IPS DF 19.7 (cell line): ENCODE data around the gene CEP112.
"Not testable (repeated sequence)": the region's sequence is repeated elsewhere in the genome, so short reads cannot be mapped to it uniquely, and the experiment has no call there.

Experiments
- DNase-seq: peaks from one replicate; pipeline ENCODE4 v3.0.0-alpha.2; 2013; ENCODE audit warnings: low read depth, low spot score

CEP112 gene

GRCh38 chr17:65690626-65691310 is 501.2 kb downstream of the CEP112 start:
- no peak for DNase-seq

- no peak for DNase-seq
Measured at GRCh38 chr17:65688307-65688706, 503.6 kb downstream of the CEP112 start.

- DNase-seq: no peak
Measured at GRCh38 chr17:65685110-65685509, 506.8 kb downstream of the CEP112 start.

GRCh38 chr17:65684631-65685030 is 507.3 kb downstream of the CEP112 start:
- DNase-seq: no peak

- DNase-seq: peak; percentile 40
Measured at GRCh38 chr17:65683428-65683827, 508.5 kb downstream of the CEP112 start.

- DNase-seq: not testable (repeated sequence)
Measured at GRCh38 chr17:65681763-65682162, 510.2 kb downstream of the CEP112 start.

GRCh38 chr17:65679165-65679845 is 512.6 kb downstream of the CEP112 start:
- no peak for DNase-seq

GRCh38 chr17:65678546-65678945 is 513.4 kb downstream of the CEP112 start:
- no peak for DNase-seq

GRCh38 chr17:65677932-65678331 is 514.0 kb downstream of the CEP112 start:
- no peak for DNase-seq

GRCh38 chr17:65674246-65675045 is 517.5 kb downstream of the CEP112 start:
- no peak for DNase-seq

- DNase-seq: no peak
Measured at GRCh38 chr17:65670667-65671371, 521.1 kb downstream of the CEP112 start.

GRCh38 chr17:65668211-65668610 is 523.7 kb downstream of the CEP112 start:
- DNase-seq: no peak

- DNase-seq: no peak
Measured at GRCh38 chr17:65667656-65668055, 524.3 kb downstream of the CEP112 start.

- no peak for DNase-seq
Measured at GRCh38 chr17:65666876-65667321, 525.0 kb downstream of the CEP112 start.

- DNase-seq: no peak
Measured at GRCh38 chr17:65665966-65666365, 526.0 kb downstream of the CEP112 start.

GRCh38 chr17:65664696-65665095 is 527.2 kb downstream of the CEP112 start:
- no peak for DNase-seq

GRCh38 chr17:65664266-65664665 is 527.7 kb downstream of the CEP112 start:
- DNase-seq: no peak

GRCh38 chr17:65662196-65662595 is 529.7 kb downstream of the CEP112 start:
- DNase-seq: no peak

- DNase-seq: no peak
Measured at GRCh38 chr17:65660947-65661346, 531.0 kb downstream of the CEP112 start.

GRCh38 chr17:65660078-65660477 is 531.9 kb downstream of the CEP112 start:
- no peak for DNase-seq

- no peak for DNase-seq
Measured at GRCh38 chr17:65659512-65659911, 532.4 kb downstream of the CEP112 start.
